OCI-LY1 (cell line): ENCODE data around the gene RCOR3.
"Not testable (repeated sequence)": the region's sequence is repeated elsewhere in the genome, so short reads cannot be mapped to it uniquely, and the experiment has no call there.

Source experiments
- H2AFZ ChIP-seq: fragments of 200-600 bp; sonication (generic), shearing (Covaris generic); 2 replicates; pipeline ENCODE4 v1.6.0; 2014; ENCODE audit warnings: antibody characterized with exemption, mild to moderate bottlenecking, low read length
- H3F3A ChIP-seq: fragments of 200-600 bp; sonication (generic), shearing (Covaris generic); 2 replicates; pipeline ENCODE4 v1.6.0; 2014; ENCODE audit warnings: mild to moderate bottlenecking, antibody characterized with exemption, low read length, moderate library complexity; ENCODE audit not compliant: insufficient read depth
- H3K27ac ChIP-seq: fragments of 200-600 bp; sonication (generic); 2 replicates; pipeline ENCODE4 v1.5.1; 2014; ENCODE audit warnings: low read length, mixed run types, mild to moderate bottlenecking, low read depth; ENCODE audit not compliant: poor library complexity, severe bottlenecking
- H3K27me3 ChIP-seq: fragments of 200-600 bp; sonication (generic); 2 replicates; pipeline ENCODE4 v1.6.0; 2014; ENCODE audit warnings: antibody characterized with exemption, mild to moderate bottlenecking, low read length, moderate library complexity; ENCODE audit not compliant: insufficient read depth
- H3K36me3 ChIP-seq: fragments of 200-600 bp; sonication (generic); 2 replicates; pipeline ENCODE4 v1.6.1; 2014; ENCODE audit warnings: mild to moderate bottlenecking, antibody characterized with exemption, low read length, moderate library complexity, mixed read lengths; ENCODE audit not compliant: insufficient read depth
- H3K4me1 ChIP-seq: fragments of 200-600 bp; sonication (generic); 2 replicates; pipeline ENCODE4 v1.5.1; 2014; ENCODE audit warnings: mild to moderate bottlenecking, low read length, moderate library complexity; ENCODE audit not compliant: insufficient read depth, severe bottlenecking
- H3K4me2 ChIP-seq: fragments of 200-600 bp; sonication (generic), shearing (Covaris generic); 2 replicates; pipeline ENCODE4 v1.6.1; 2014; ENCODE audit warnings: low read length
- H3K4me3 ChIP-seq: fragments of 200-600 bp; sonication (generic); 2 replicates; pipeline ENCODE4 v1.5.1; 2014; ENCODE audit warnings: low read length, low read depth, mild to moderate bottlenecking, mixed read lengths; ENCODE audit not compliant: poor library complexity, severe bottlenecking
- H3K79me2 ChIP-seq: fragments of 200-600 bp; shearing (Covaris generic); 2 replicates; pipeline ENCODE4 v1.6.1; 2016; ENCODE audit warnings: mixed run types, low read length, mixed read lengths; ENCODE audit not compliant: insufficient read depth
- H3K9ac ChIP-seq: fragments of 200-600 bp; sonication (generic), shearing (Covaris generic); 2 replicates; pipeline ENCODE4 v1.6.1; 2014; ENCODE audit warnings: mild to moderate bottlenecking, low read length, mixed read lengths
- H3K9me2 ChIP-seq: fragments of 200-600 bp; sonication (generic), shearing (Covaris generic); 2 replicates; pipeline ENCODE4 v1.6.1; 2014; ENCODE audit warnings: low read depth, mild to moderate bottlenecking, low read length, mixed read lengths
- H3K9me3 ChIP-seq: fragments of 200-600 bp; shearing (Covaris generic); 2 replicates; pipeline ENCODE4 v1.6.1; 2014; ENCODE audit warnings: low read length, mixed read lengths
- H4K20me1 ChIP-seq: fragments of 200-600 bp; sonication (generic), shearing (Covaris generic); 2 replicates; pipeline ENCODE4 v1.6.0; 2016; ENCODE audit warnings: mild to moderate bottlenecking, low read length; ENCODE audit not compliant: insufficient read depth
- CTCF ChIP-seq: fragments of 200-600 bp; sonication (generic), shearing (Covaris generic); IDR thresholded peaks from 2 replicates; pipeline ENCODE4 v1.5.1; 2017; ENCODE audit warnings: mild to moderate bottlenecking, antibody characterized with exemption, low read length, moderate library complexity, mixed read lengths
- EZH2 ChIP-seq: fragments of 200-600 bp; sonication (generic), shearing (Covaris generic); IDR thresholded peaks from 2 replicates; pipeline ENCODE4 v1.8.0; 2017; ENCODE audit warnings: borderline replicate concordance, mixed run types, mild to moderate bottlenecking, antibody characterized with exemption, low read length, moderate library complexity, mixed read lengths

RCOR3 gene

DNA sequence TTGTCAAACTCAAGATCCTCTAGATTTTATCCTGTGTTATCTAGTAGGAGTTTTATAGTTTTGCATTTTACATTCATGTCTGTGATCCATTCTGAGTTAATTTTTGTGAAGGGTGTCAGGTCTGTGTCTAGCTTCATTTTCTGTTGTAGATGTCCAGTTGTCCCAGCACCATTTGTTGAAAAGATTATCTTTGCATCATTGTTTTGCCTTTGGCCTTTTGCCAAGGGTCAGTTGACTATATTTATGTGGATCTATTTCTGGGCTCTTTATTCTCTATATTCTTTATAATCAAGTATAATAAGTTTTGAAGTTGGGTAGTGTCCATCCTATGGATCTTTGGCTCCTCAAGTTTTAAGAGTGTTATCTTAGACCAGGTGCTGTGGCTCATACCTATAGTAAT, 89.4 kb downstream of the RCOR3 start:
- Histone ChIP-seq H3K4me3 (no peak overlapping the region), H2AFZ (no peak overlapping the region), H4K20me1 (0 out of 2 replicates have a peak, but pooled peaks cover 2% of the 10 kb centered on the region), H3K4me1 (peaks cover 22% of the 10 kb centered on the region), H3F3A (no peaks in the 10 kb centered on the region), H3K4me2 (no peak overlapping the region), H3K79me2 (peaks cover 44% of the 10 kb centered on the region), H3K9ac (no peak overlapping the region), H3K36me3 (peaks cover 28% of the 10 kb centered on the region), H3K27ac (no peak overlapping the region), H3K27me3 (no peaks in the 10 kb centered on the region), H3K9me2 (no peaks in the 10 kb centered on the region), H3K9me3 (peaks cover 8% of the 10 kb centered on the region; the same call in 1 of the 2 replicates)
- TF ChIP-seq EZH2 (no peak), CTCF (no peak)

DNA sequence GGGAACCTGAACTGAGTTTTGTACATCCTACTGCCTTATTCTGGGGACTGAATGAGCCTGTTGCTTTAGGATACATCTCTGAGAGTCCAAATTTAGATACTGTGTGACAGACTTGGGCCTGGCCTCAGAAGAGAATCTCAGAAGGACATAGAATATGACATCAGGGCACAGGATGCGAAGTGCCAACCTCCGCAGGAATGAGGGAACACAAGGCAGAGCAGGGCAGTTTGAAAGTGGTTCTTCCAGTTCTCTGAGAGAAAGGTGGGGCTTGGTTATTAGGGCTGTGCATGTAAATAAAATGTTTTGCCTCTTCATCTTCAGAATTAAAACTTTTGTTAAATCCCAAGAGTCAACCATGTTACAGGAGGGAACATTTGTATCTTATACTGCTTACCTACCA, 90.6 kb downstream of the RCOR3 start:
- H3K27me3 ChIP-seq = no peaks in the 10 kb centered on the region
- H3K36me3 ChIP-seq = peaks cover 40% of the 10 kb centered on the region
- H3K4me2 ChIP-seq = no peak overlapping the region
- no peak for TF ChIP-seq CTCF
- peaks cover 18% of the 10 kb centered on the region for H3K4me1 ChIP-seq
- H3K79me2 ChIP-seq = peaks cover 40% of the 10 kb centered on the region
- no peak overlapping the region for H3K27ac ChIP-seq
- no peaks in the 10 kb centered on the region for H3F3A ChIP-seq
- H2AFZ ChIP-seq = no peak overlapping the region
- H3K9ac ChIP-seq = no peak overlapping the region
- no peaks in the 10 kb centered on the region for H3K9me2 ChIP-seq
- no peak overlapping the region for H3K4me3 ChIP-seq
- H3K9me3 ChIP-seq = peaks cover 8% of the 10 kb centered on the region; the same call in 1 of the 2 replicates
- 0 out of 2 replicates have a peak, but pooled peaks cover 2% of the 10 kb centered on the region for H4K20me1 ChIP-seq

DNA sequence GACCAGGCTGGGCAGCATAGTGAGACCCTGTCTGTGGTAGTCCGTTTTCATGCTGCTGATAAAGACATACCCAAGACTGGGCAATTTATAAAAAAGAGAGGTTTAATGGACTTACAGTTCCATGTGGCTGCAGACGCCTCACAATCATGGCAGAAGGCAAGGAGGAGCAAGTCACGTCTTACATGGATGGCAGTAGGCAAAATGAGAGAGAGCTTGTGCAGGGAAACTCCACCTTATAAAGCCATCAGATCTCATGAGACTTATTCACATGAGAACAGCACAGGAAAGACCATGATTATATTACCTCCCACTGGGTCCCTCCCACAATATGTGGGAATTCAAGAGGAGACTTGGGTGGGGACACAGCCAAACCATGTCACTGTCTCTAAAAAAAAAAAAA, 92.9 kb downstream of the RCOR3 start:
- Histone ChIP-seq H3K79me2 (peaks cover 21% of the 10 kb centered on the region), H3K36me3 (peaks cover 49% of the 10 kb centered on the region), H3K4me1 (peaks cover 18% of the 10 kb centered on the region)
- not testable (repeated sequence) for H3K9me3 ChIP-seq, H3K9ac ChIP-seq, H3K4me2 ChIP-seq, H3K27ac ChIP-seq, H3K27me3 ChIP-seq, H4K20me1 ChIP-seq, H3F3A ChIP-seq, H2AFZ ChIP-seq, H3K9me2 ChIP-seq, H3K4me3 ChIP-seq

DNA sequence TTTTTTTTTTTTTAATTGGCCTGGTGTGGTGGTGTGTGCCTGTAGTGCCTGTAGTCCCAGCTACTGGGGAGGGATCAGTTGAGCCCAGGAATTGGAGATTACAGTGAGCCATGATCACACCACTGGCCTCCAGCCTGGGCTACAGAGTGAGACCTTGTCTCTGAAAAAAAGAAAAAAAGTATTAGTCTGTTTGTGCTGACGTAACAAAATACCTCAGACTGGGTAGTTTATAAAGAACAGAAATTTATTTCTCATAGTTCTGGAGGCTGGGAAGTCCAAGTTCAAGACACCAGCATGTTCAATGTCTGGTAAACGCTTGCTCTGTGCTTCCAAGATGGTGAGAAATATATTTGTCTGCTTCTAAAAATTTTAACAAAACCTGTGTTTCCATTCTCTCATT, 93.3 kb downstream of the RCOR3 start:
- Histone ChIP-seq H3K9me3 (peaks cover 8% of the 10 kb centered on the region; the same call in 1 of the 2 replicates), H3K9ac (no peak overlapping the region), H3K27me3 (no peaks in the 10 kb centered on the region), H3K9me2 (no peaks in the 10 kb centered on the region), H3K27ac (no peak overlapping the region), H3K79me2 (peaks cover 17% of the 10 kb centered on the region), H4K20me1 (0 out of 2 replicates have a peak, but pooled peaks cover 2% of the 10 kb centered on the region), H3K4me2 (no peak overlapping the region), H3F3A (no peaks in the 10 kb centered on the region), H3K36me3 (peaks cover 53% of the 10 kb centered on the region), H2AFZ (no peak overlapping the region), H3K4me1 (peaks cover 15% of the 10 kb centered on the region), H3K4me3 (no peak overlapping the region)
- TF ChIP-seq EZH2 (no peak), CTCF (no peak)
